Stimulated activated CD4-positive, alpha-beta T cell treated with anti-CD3 and anti-CD28 coated beads, Interleukin-1b, Interleukin-23, amount 100 ng/mL, for 1 hour (primary cell): ENCODE results near the gene CYP26C1.

Experiments used
- DNase-seq, 2 donors: peaks; one replicate each; pipeline ENCODE4 v3.0.0-alpha.2; 2020; ENCODE audit warnings: low read depth in 2 of 2

CYP26C1 gene

DNA sequence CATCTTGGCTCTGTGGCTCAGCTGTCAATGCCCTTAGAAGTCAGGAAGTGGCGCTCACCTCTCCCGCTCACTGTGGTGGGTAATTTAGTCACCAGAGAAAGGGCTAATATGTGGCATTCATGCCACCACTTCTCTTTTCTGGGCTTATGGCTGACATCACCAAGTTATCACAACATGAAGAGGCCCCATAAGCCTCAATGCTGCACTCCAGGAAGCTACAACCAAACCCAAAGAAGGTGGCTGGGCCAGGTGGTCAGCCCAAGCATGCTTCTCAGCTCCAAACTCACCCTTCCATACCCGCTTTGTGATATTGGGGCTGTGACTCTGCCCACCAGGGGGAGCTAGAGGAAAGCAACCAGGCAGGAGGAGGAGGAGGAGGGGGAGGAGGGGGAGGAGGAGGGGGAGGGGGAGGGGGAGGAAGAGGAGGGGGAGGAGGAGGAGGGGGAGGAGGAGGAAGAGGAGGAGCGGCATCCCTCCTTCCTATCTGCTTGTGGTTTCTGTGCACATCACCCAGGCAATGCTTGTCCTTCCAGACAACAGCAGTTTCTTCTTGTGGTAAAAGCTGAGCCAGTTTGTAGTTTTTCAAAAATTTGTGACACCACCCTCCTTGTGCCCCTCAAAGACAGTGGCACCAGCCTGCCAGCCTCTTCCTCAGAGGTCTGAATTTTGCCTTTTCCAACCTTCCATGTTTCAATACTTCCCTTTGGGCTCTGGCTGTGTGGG lies 55.2 kb downstream of the CYP26C1 start:
- DNase-seq = peak; percentile 19 to 63
